HFFc6 (cell line): Measurements from ENCODE around the gene PEAK3. TPM values are rescaled to one million over a fixed set of nuclear protein-coding genes. Genes with fewer than 3 reads are reported as not detected.

Source experiments
- DNase-seq: peaks from one replicate; pipeline ENCODE4 v3.0.0-alpha.2; 2018
- H3K27ac Mint-ChIP-seq: 2 replicates; pipeline ENCODE4 v1.8.0; 2020; ENCODE audit warnings: mild to moderate bottlenecking, mixed read lengths
- H3K27me3 Mint-ChIP-seq: 2 replicates; pipeline ENCODE4 v1.8.0; 2021; ENCODE audit warnings: mild to moderate bottlenecking, moderate library complexity, mixed read lengths; ENCODE audit not compliant: insufficient read depth
- H3K36me3 Mint-ChIP-seq: 2 replicates; pipeline ENCODE4 v1.8.0; 2021; ENCODE audit warnings: low read depth, mixed read lengths
- H3K4me1 Mint-ChIP-seq: 2 replicates; pipeline ENCODE4 v1.8.0; 2020; ENCODE audit warnings: low read depth, mixed read lengths
- H3K4me3 Mint-ChIP-seq: 2 replicates; pipeline ENCODE4 v1.8.0; 2020; ENCODE audit warnings: mild to moderate bottlenecking, moderate library complexity, mixed read lengths
- H3K9me3 Mint-ChIP-seq: 2 replicates; pipeline ENCODE4 v1.8.0; 2020; ENCODE audit warnings: mild to moderate bottlenecking, mixed read lengths
- total RNA-seq, 6 experiments: library from RNA; stranded (reverse); fragmentation: NEBNext Ultra II Directional; extraction: Animal tissue kit (Norgen Biotek cat#: 25700); gene quantifications; 2 replicates in 1 of 6; 3 replicates in 5 of 6; pipeline ENCODE4 v1.2.3, GENCODE V29; 2021
- TF ChIP-seq, protein P1 (sequence below): fragments of 200-600 bp; sonication (generic); IDR thresholded peaks from 2 replicates; pipeline ENCODE4 v1.5.0; 2021; ENCODE audit warnings: antibody characterized with exemption, mild to moderate bottlenecking

Gene PEAK3
- total RNA-seq, 6 experiments from 2014 or later: 0.07 to 0.53 (median 0.36) TPM

DNA sequence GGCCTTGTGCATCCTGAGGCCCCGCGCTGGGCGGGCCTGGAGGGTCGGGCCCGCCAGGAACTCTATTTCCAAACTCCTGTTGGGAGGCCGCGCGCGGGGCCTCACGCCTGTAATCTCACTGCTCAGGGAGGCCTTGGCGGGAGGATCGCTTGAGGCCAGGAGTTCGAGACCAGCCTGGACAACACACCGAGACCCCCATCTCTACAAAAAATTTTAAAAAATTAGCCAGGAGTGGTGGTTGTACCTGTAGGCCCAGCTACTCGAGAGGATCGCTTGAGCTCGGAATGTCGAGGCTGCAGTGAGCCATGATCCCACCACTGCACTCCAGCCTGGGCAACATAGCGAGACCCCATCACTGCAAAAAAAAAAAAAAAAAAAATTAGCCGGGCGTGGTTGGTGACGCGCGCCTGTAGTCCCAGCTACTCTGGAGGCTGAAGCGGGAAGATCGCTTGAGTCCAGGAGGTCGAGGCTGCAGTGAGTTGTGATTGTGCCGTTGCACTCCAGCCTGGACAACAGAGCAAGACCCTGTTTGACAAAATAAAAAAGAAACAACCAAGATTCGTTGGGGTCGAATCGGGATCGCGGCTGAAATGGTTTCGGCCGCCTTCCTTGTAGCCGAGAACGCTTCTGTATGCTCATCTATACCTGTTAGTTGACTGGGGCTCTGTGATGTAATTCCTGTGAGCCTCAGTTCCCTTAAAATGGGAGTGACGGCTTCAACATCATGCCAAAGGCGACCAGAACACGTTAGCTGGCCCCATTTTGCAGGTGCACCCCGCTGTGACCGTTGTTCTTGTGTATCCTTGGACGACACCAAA, 44.7 kb downstream of the PEAK3 start:
- peaks cover 60% of the 10 kb centered on the region for H3K4me1 Mint-ChIP-seq

DNA sequence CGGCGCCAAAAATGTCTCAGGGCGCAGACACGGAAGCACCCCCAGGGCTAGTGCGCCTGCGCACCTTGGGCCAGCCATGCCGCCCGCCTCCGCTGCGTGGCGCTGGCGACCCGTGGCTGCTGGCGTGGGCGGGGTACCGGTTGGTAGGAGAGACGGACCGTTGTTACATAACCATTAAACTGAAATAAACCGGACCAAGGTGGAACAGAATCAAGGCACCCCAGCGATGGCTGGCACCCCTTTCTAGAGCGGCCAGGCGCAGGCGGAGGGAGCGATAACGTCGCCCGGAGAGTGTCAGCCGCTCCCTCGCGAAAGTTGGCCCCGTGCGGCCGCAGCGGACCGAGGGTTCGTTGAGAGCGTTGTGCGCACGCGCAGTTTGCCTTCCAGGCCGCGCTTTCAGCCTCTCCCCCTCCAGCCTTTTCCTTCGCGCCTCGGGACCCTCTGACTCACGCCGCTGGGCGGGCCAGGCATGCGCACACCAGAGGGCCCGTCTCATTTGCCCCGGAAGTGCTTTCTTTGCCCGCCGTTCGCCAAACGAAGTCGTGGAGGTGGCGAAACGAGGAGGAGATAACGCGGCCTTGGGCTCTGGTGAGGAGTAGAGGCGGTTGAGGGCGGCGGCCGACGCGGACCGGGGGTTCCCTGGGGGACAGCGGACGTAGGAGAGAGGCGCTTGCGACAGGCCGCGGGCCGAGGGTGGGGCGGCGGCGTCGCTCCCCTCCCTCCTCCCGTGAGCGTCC, 45.5 kb downstream of the PEAK3 start, which contains the start of the genes PLEKHJ1 and SF3A2:
Gene PLEKHJ1 (minus strand): TSS at position 16 of the 737 bp plus-strand sequence. CDS start 81 bp downstream, outside the sequence.
Gene SF3A2 (plus strand): TSS at position 511 of the 737 bp plus-strand sequence. CDS start 6,595 bp downstream, outside the sequence.
- peaks cover 14% of the 10 kb centered on the region; the same call in 1 of the 2 replicates for H3K27me3 Mint-ChIP-seq
- DNase-seq: peak; percentile 96
- H3K9me3 Mint-ChIP-seq: peaks cover 15% of the 10 kb centered on the region
- TF ChIP-seq, protein P1, sequence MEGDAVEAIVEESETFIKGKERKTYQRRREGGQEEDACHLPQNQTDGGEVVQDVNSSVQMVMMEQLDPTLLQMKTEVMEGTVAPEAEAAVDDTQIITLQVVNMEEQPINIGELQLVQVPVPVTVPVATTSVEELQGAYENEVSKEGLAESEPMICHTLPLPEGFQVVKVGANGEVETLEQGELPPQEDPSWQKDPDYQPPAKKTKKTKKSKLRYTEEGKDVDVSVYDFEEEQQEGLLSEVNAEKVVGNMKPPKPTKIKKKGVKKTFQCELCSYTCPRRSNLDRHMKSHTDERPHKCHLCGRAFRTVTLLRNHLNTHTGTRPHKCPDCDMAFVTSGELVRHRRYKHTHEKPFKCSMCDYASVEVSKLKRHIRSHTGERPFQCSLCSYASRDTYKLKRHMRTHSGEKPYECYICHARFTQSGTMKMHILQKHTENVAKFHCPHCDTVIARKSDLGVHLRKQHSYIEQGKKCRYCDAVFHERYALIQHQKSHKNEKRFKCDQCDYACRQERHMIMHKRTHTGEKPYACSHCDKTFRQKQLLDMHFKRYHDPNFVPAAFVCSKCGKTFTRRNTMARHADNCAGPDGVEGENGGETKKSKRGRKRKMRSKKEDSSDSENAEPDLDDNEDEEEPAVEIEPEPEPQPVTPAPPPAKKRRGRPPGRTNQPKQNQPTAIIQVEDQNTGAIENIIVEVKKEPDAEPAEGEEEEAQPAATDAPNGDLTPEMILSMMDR: peak; percentile 94
- peaks cover 31% of the 10 kb centered on the region for H3K36me3 Mint-ChIP-seq
- H3K4me3 Mint-ChIP-seq: peak within 1 kb of the TSS; percentile 89
- peaks cover 55% of the 10 kb centered on the region for H3K4me1 Mint-ChIP-seq
- H3K27ac Mint-ChIP-seq: peak within 1 kb of the TSS; percentile 97

More for the DNA sequence above, 44.7 kb downstream of the PEAK3 start:
- H3K9me3 Mint-ChIP-seq: peaks cover 15% of the 10 kb centered on the region
- H3K36me3 Mint-ChIP-seq: peaks cover 31% of the 10 kb centered on the region
- no peak for DNase-seq
- TF ChIP-seq, protein P1: no peak
- peak overlapping the region; percentile 89 for H3K4me3 Mint-ChIP-seq
- peaks cover 12% of the 10 kb centered on the region; the same call in 1 of the 2 replicates for H3K27me3 Mint-ChIP-seq
- peak overlapping the region; percentile 97 for H3K27ac Mint-ChIP-seq

DNA sequence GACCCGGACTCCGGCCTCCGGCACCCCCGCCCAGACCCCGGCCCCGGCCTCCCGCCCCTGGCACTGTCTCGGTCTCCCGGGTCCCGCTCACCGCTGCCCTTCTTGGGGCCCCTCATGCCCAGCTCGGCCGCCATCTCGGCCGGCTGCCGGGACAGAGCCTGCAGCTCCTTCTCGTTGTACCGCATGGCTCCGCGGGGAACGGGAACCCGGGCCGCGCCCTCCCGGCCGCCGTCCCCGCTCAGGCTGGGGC, 46.0 kb downstream of the PEAK3 start:
- Mint-ChIP-seq H3K4me1 (peaks cover 50% of the 10 kb centered on the region), H3K9me3 (peaks cover 15% of the 10 kb centered on the region), H3K36me3 (peaks cover 31% of the 10 kb centered on the region), H3K4me3 (peak overlapping the region; percentile 89), H3K27me3 (peaks cover 14% of the 10 kb centered on the region; the same call in 1 of the 2 replicates), H3K27ac (peak overlapping the region; percentile 97)
- DNase-seq: no peak
- TF ChIP-seq, protein P1: no peak

DNA sequence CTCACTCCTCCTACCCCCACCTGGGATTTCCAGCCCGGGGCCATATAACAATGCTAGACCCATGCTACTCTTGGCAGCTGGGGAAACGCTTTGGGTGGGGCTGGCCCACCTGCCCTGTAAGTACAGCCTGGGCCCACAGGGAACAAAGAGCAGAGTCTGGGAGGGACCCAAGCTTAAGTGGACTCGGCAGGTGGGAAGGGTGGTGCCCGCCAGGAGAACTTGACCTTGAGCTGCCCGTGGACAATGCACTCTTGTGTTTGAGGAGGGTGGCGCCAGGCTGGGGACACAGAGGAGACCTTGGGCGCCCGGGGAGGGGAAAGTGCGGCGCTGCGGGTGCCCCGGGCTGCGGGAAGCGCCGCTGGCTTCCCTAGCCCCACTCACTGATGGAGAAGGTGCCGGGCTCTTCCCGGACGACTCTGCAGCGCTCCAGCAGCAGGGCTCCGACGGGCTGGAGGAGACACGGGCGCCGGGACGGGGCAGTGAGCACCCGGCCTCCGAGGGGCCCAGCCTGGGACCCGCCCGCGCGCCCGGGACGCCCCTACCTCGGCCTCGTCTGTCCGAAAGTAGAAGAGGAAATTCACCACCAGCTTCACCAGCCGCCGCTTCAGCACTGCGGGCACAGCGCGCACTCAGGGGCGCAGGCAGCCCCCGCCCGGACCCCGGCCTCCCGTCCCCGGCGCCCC, 46.5 kb downstream of the PEAK3 start:
- TF ChIP-seq, protein P1: no peak
- peaks cover 14% of the 10 kb centered on the region; the same call in 1 of the 2 replicates for H3K27me3 Mint-ChIP-seq
- peak overlapping the region; percentile 89 for H3K4me3 Mint-ChIP-seq
- no peak for DNase-seq
- H3K9me3 Mint-ChIP-seq: peaks cover 15% of the 10 kb centered on the region
- H3K27ac Mint-ChIP-seq: peak overlapping the region; percentile 82
- H3K4me1 Mint-ChIP-seq: peaks cover 46% of the 10 kb centered on the region
- peaks cover 33% of the 10 kb centered on the region for H3K36me3 Mint-ChIP-seq

GRCh38 chr19:2234996-2235380, 47.0 kb downstream of the PEAK3 start:
- no peak for DNase-seq
- peaks cover 14% of the 10 kb centered on the region for H3K27me3 Mint-ChIP-seq
- peaks cover 40% of the 10 kb centered on the region for H3K4me1 Mint-ChIP-seq
- TF ChIP-seq, protein P1: no peak
- H3K36me3 Mint-ChIP-seq: peaks cover 36% of the 10 kb centered on the region
- peak overlapping the region; percentile 82 for H3K27ac Mint-ChIP-seq
- H3K4me3 Mint-ChIP-seq: peak overlapping the region; percentile 89
- H3K9me3 Mint-ChIP-seq: peaks cover 15% of the 10 kb centered on the region
